H9 (cell line): ENCODE results near the gene SLC35A2. TPM values are rescaled to one million over a fixed set of nuclear protein-coding genes. Genes with fewer than 3 reads are reported as not detected.

ENCODE experiments used
- DNase-seq: peaks from one replicate; pipeline ENCODE4 v3.0.0-alpha.2; 2017
- H2AFZ ChIP-seq: one replicate; pipeline ENCODE4 v1.6.1; 2013; ENCODE audit warnings: mild to moderate bottlenecking, low read length, control low read depth, moderate library complexity
- H2AK5ac ChIP-seq: 2 replicates; pipeline ENCODE4 v1.6.1; 2013; ENCODE audit warnings: low read length, control low read depth, mixed read lengths; ENCODE audit not compliant: insufficient read length
- H2BK120ac ChIP-seq: one replicate; pipeline ENCODE4 v1.6.1; 2013; ENCODE audit warnings: low read depth, mild to moderate bottlenecking, low read length, control low read depth, inconsistent platforms; ENCODE audit not compliant: poor library complexity, severe bottlenecking
- H2BK12ac ChIP-seq: 2 replicates; pipeline ENCODE4 v1.6.1; 2013; ENCODE audit warnings: low read length, control low read depth, mixed read lengths, low read depth; ENCODE audit not compliant: insufficient read length
- H2BK15ac ChIP-seq: 2 replicates; pipeline ENCODE4 v1.6.1; 2013; ENCODE audit warnings: low read depth, low read length, control low read depth
- H2BK20ac ChIP-seq: one replicate; pipeline ENCODE4 v1.6.1; 2013; ENCODE audit warnings: low read depth, mild to moderate bottlenecking, low read length, control low read depth, inconsistent platforms; ENCODE audit not compliant: poor library complexity, severe bottlenecking
- H2BK5ac ChIP-seq: 2 replicates; pipeline ENCODE4 v1.6.1; 2013; ENCODE audit warnings: low read length, control low read depth, mixed read lengths; ENCODE audit not compliant: insufficient read length
- H3K14ac ChIP-seq: 2 replicates; pipeline ENCODE4 v1.6.1; 2013; ENCODE audit warnings: low read length, control low read depth; ENCODE audit not compliant: insufficient read depth
- H3K18ac ChIP-seq: 2 replicates; pipeline ENCODE4 v1.6.1; 2013; ENCODE audit warnings: low read depth, mild to moderate bottlenecking, mixed read lengths, low read length, control low read depth; ENCODE audit not compliant: insufficient read length
- H3K23ac ChIP-seq: 2 replicates; pipeline ENCODE4 v1.6.1; 2013; ENCODE audit warnings: low read length, control low read depth, mixed read lengths, low read depth; ENCODE audit not compliant: insufficient read length
- H3K23me2 ChIP-seq: 2 replicates; pipeline ENCODE4 v1.6.1; 2013; ENCODE audit warnings: low read depth, mild to moderate bottlenecking, mixed read lengths, low read length, control low read depth; ENCODE audit not compliant: insufficient read length, poor library complexity, severe bottlenecking
- H3K27ac ChIP-seq: 2 replicates; pipeline ENCODE4 v1.5.1; 2013; ENCODE audit warnings: low read length, control low read depth, mixed read lengths, low read depth; ENCODE audit not compliant: insufficient read length
- H3K27me3 ChIP-seq: 2 replicates; pipeline ENCODE4 v1.6.1; 2013; ENCODE audit warnings: low read length, control low read depth, inconsistent platforms; ENCODE audit not compliant: insufficient read depth
- H3K4ac ChIP-seq: 2 replicates; pipeline ENCODE4 v1.6.1; 2013; ENCODE audit warnings: low read depth, mild to moderate bottlenecking, control low read depth, inconsistent platforms, low read length, moderate library complexity
- H3K4me1 ChIP-seq: 2 replicates; pipeline ENCODE4 v1.6.1; 2013; ENCODE audit warnings: low read length, control low read depth, inconsistent platforms; ENCODE audit not compliant: insufficient read depth
- H3K4me2 ChIP-seq: 2 replicates; pipeline ENCODE4 v1.6.1; 2013; ENCODE audit warnings: low read length, control low read depth, mixed read lengths; ENCODE audit not compliant: insufficient read length, insufficient read depth
- H3K56ac ChIP-seq: 2 replicates; pipeline ENCODE4 v1.6.1; 2013; ENCODE audit warnings: low read depth, mild to moderate bottlenecking, mixed read lengths, low read length, control low read depth; ENCODE audit not compliant: insufficient read length
- H3K79me1 ChIP-seq: 2 replicates; pipeline ENCODE4 v1.6.1; 2013; ENCODE audit warnings: low read depth, mild to moderate bottlenecking, moderate library complexity, low read length, control low read depth, inconsistent platforms; ENCODE audit not compliant: insufficient read depth, poor library complexity, severe bottlenecking
- H3K79me2 ChIP-seq: 2 replicates; pipeline ENCODE4 v1.6.1; 2013; ENCODE audit warnings: low read length, control low read depth, inconsistent platforms; ENCODE audit not compliant: insufficient read depth
- H3K9ac ChIP-seq: 2 replicates; pipeline ENCODE4 v1.6.1; 2013; ENCODE audit warnings: low read length, control low read depth, mixed read lengths; ENCODE audit not compliant: insufficient read length; ENCODE audit errors: extremely low read depth
- H3K9me3 ChIP-seq: one replicate; pipeline ENCODE4 v1.6.1; 2013; ENCODE audit warnings: low read depth, low read length, inconsistent platforms; ENCODE audit not compliant: control insufficient read depth
- H3T11ph ChIP-seq: one replicate; pipeline ENCODE4 v1.6.1; 2013; ENCODE audit warnings: mild to moderate bottlenecking, low read length, control low read depth, inconsistent platforms
- H4K20me1 ChIP-seq: one replicate; pipeline ENCODE4 v1.6.1; 2013; ENCODE audit not compliant: control insufficient read depth, insufficient read length, insufficient read depth
- H4K5ac ChIP-seq: 2 replicates; pipeline ENCODE4 v1.6.1; 2013; ENCODE audit warnings: low read depth, mild to moderate bottlenecking, mixed read lengths, low read length, control low read depth; ENCODE audit not compliant: insufficient read length
- H4K8ac ChIP-seq: replicated peaks from 2 replicates; pipeline ENCODE4 v1.6.1; 2013; ENCODE audit warnings: low read length, control low read depth, mixed read lengths, low read depth; ENCODE audit not compliant: insufficient read length
- H4K91ac ChIP-seq: 2 replicates; pipeline ENCODE4 v1.6.1; 2013; ENCODE audit warnings: low read depth, mild to moderate bottlenecking, moderate library complexity, mixed read lengths, low read length, control low read depth; ENCODE audit not compliant: insufficient read length
- H3K27ac Mint-ChIP-seq, 3 experiments: 2 replicates in 2 of 3; 3 replicates in 1 of 3; pipeline ENCODE4 v1.8.0; 2020 to 2021; ENCODE audit warnings: mixed read lengths in 3 of 3, mild to moderate bottlenecking in 1 of 3, moderate library complexity in 1 of 3
- H3K27me3 Mint-ChIP-seq: 2 replicates; pipeline ENCODE4 v1.8.0; 2021; ENCODE audit warnings: low read depth, mild to moderate bottlenecking, moderate library complexity, mixed read lengths
- H3K36me3 Mint-ChIP-seq, 3 experiments: 2 replicates in 2 of 3; 3 replicates in 1 of 3; pipeline ENCODE4 v1.8.0; 2020 to 2021; ENCODE audit warnings: low read depth in 3 of 3, mixed read lengths in 3 of 3; ENCODE audit not compliant: insufficient read depth in 1 of 3
- H3K4me1 Mint-ChIP-seq, 2 experiments: 2 replicates each; pipeline ENCODE4 v1.8.0; 2020; ENCODE audit warnings: mixed read lengths in 2 of 2
- H3K4me3 Mint-ChIP-seq, 2 experiments: 2 replicates in 1 of 2; 3 replicates in 1 of 2; pipeline ENCODE4 v1.8.0; 2020 to 2021; ENCODE audit warnings: mild to moderate bottlenecking in 2 of 2, mixed read lengths in 2 of 2, moderate library complexity in 1 of 2
- H3K9me3 Mint-ChIP-seq, 2 experiments: 2 replicates in 1 of 2; 3 replicates in 1 of 2; pipeline ENCODE4 v1.8.0; 2020; ENCODE audit warnings: mild to moderate bottlenecking in 2 of 2, mixed read lengths in 2 of 2, moderate library complexity in 1 of 2
- CTCF ChIP-seq: fragments of 200-600 bp; sonication (generic); conservative IDR thresholded peaks from 3 replicates; pipeline ENCODE4 v1.8.0; 2021; ENCODE audit warnings: antibody characterized with exemption, mild to moderate bottlenecking
- WGBS: extraction: QIAGEN DNeasy Blood & Tissue Kit; methylation state at CpG from one replicate; pipeline ENCODE4 v1.1.7; 2013; ENCODE audit warnings: missing lambda C conversion rate, low lambda C conversion rate, mixed read lengths; ENCODE audit not compliant: insufficient read length; ENCODE audit errors: extremely low coverage; 5-methylcytosine and 5-hydroxymethylcytosine counted together
- total RNA-seq: library from RNA; stranded (reverse); gene quantifications from 2 replicates; pipeline ENCODE4 v1.2.1, GENCODE V29; 2021

The SLC35A2 gene
- total RNA-seq, 1 experiment from 2014 or later: 32.9 TPM

- Mint-ChIP-seq H3K4me3 (peak overlapping the region in 1 of 2 experiments; percentile 40; a peak in 1 of 5 replicates), H3K27ac (peak overlapping the region; percentile 61 to 82 (median 74); a peak in 4 of 7 replicates), H3K9me3 (peaks cover 75 to 85% of the 10 kb centered on the region in 2 experiments), H3K4me1 (peaks cover 19 to 38% of the 10 kb centered on the region in 2 experiments), H3K27me3 (peaks cover 1% of the 10 kb centered on the region), H3K36me3 (peaks cover 40 to 68% (median 58%) of the 10 kb centered on the region in 3 experiments)
- Histone ChIP-seq H3K4me1 (peaks cover 4% of the 10 kb centered on the region; the same call in 1 of the 2 replicates), H3K4me2 (no peak overlapping the region), H4K5ac (no peak overlapping the region), H3K9ac (peak overlapping the region; percentile 26), H2BK15ac (no peak overlapping the region), H3K56ac (no peak overlapping the region), H3K79me2 (peaks cover 3% of the 10 kb centered on the region; the same call in 1 of the 2 replicates), H3K79me1 (peaks cover 6% of the 10 kb centered on the region), H3K23ac (no peak overlapping the region), H3K14ac (no peak overlapping the region), H3T11ph (no peak overlapping the region), H2AFZ (no peak overlapping the region), H4K20me1 (no peaks in the 10 kb centered on the region), H3K4ac (no peak overlapping the region), H3K27ac (no peak overlapping the region), H2BK5ac (no peak overlapping the region), H4K91ac (no peak overlapping the region), H4K8ac (no peak overlapping the region), H2BK20ac (no peak overlapping the region), H3K23me2 (no peaks in the 10 kb centered on the region), H2BK12ac (no peak overlapping the region), H3K18ac (no peak overlapping the region), H3K27me3 (no peaks in the 10 kb centered on the region), H2AK5ac (no peak overlapping the region), H2BK120ac (no peak overlapping the region), H3K9me3 (no peaks in the 10 kb centered on the region)
- no CpG with 5 or more reads among the region's 1 CpG for WGBS
- DNase-seq: no peak
- TF ChIP-seq CTCF: no peak
Observed at GRCh38 chrX:48938721-48939425, 27.4 kb upstream of the SLC35A2 start.
